ENCODE data around the gene PRKAG1.

The PRKAG1 gene

GRCh38 chr12:48995086-48995879, 23.3 kb downstream of the PRKAG1 start:
- peaks cover 19% of the 10 kb centered on the region for H3K4me1 ChIP-seq (ENCODE audit: insufficient read depth, low read length)

GRCh38 chr12:48994224-48995085, 24.1 kb downstream of the PRKAG1 start:
- Histone ChIP-seq H3K9me3 (ENCODE audit: control insufficient read depth, insufficient read depth, low read length) (no peaks in the 10 kb centered on the region), H3K9ac (ENCODE audit: low read depth, low read length) (peak overlapping the region; percentile 32; the same call in 1 of the 2 replicates), H3K4me1 (ENCODE audit: insufficient read depth, low read length) (peaks cover 19% of the 10 kb centered on the region), H3K36me3 (ENCODE audit: insufficient read depth, low read length) (no peaks in the 10 kb centered on the region)

More at GRCh38 chr12:48995086-48995879, 23.3 kb downstream of the PRKAG1 start:
- H3K9ac ChIP-seq (ENCODE audit: low read depth, low read length): peak overlapping the region; percentile 9; the same call in 1 of the 2 replicates
- no peaks in the 10 kb centered on the region for H3K9me3 ChIP-seq (ENCODE audit: control insufficient read depth, insufficient read depth, low read length)
- H3K36me3 ChIP-seq (ENCODE audit: insufficient read depth, low read length): no peaks in the 10 kb centered on the region

GRCh38 chr12:48993787-48994186, 24.8 kb downstream of the PRKAG1 start:
- peaks cover 19% of the 10 kb centered on the region for H3K4me1 ChIP-seq (ENCODE audit: insufficient read depth, low read length)
- H3K9ac ChIP-seq (ENCODE audit: low read depth, low read length): no peak overlapping the region
- no peaks in the 10 kb centered on the region for H3K9me3 ChIP-seq (ENCODE audit: control insufficient read depth, insufficient read depth, low read length)
- H3K36me3 ChIP-seq (ENCODE audit: insufficient read depth, low read length): no peaks in the 10 kb centered on the region

GRCh38 chr12:48991247-48992050, 27.1 kb downstream of the PRKAG1 start:
- H3K9me3 ChIP-seq (ENCODE audit: control insufficient read depth, insufficient read depth, low read length): no peaks in the 10 kb centered on the region
- peaks cover 19% of the 10 kb centered on the region for H3K4me1 ChIP-seq (ENCODE audit: insufficient read depth, low read length)
- H3K9ac ChIP-seq (ENCODE audit: low read depth, low read length): no peak overlapping the region
- no peaks in the 10 kb centered on the region for H3K36me3 ChIP-seq (ENCODE audit: insufficient read depth, low read length)

GRCh38 chr12:48990552-48990951, 28.0 kb downstream of the PRKAG1 start:
- Histone ChIP-seq H3K36me3 (ENCODE audit: insufficient read depth, low read length) (no peaks in the 10 kb centered on the region), H3K9ac (ENCODE audit: low read depth, low read length) (no peak overlapping the region), H3K4me1 (ENCODE audit: insufficient read depth, low read length) (peaks cover 19% of the 10 kb centered on the region), H3K9me3 (ENCODE audit: control insufficient read depth, insufficient read depth, low read length) (no peaks in the 10 kb centered on the region)

GRCh38 chr12:48988030-48988649, 30.4 kb downstream of the PRKAG1 start:
- no peaks in the 10 kb centered on the region for H3K9me3 ChIP-seq (ENCODE audit: control insufficient read depth, insufficient read depth, low read length)
- peaks cover 12% of the 10 kb centered on the region for H3K4me1 ChIP-seq (ENCODE audit: insufficient read depth, low read length)
- H3K36me3 ChIP-seq (ENCODE audit: insufficient read depth, low read length): no peaks in the 10 kb centered on the region
- H3K9ac ChIP-seq (ENCODE audit: low read depth, low read length): no peak overlapping the region

GRCh38 chr12:48986720-48987291, 31.8 kb downstream of the PRKAG1 start:
- H3K9me3 ChIP-seq (ENCODE audit: control insufficient read depth, insufficient read depth, low read length): no peaks in the 10 kb centered on the region
- H3K9ac ChIP-seq (ENCODE audit: low read depth, low read length): no peak overlapping the region
- H3K36me3 ChIP-seq (ENCODE audit: insufficient read depth, low read length): no peaks in the 10 kb centered on the region
- peaks cover 12% of the 10 kb centered on the region for H3K4me1 ChIP-seq (ENCODE audit: insufficient read depth, low read length)

- no peaks in the 10 kb centered on the region for H3K9me3 ChIP-seq (ENCODE audit: control insufficient read depth, insufficient read depth, low read length)
- no peaks in the 10 kb centered on the region for H3K36me3 ChIP-seq (ENCODE audit: insufficient read depth, low read length)
- no peak overlapping the region for H3K9ac ChIP-seq (ENCODE audit: low read depth, low read length)
- H3K4me1 ChIP-seq (ENCODE audit: insufficient read depth, low read length): peaks cover 5% of the 10 kb centered on the region; the same call in 1 of the 2 replicates
Observed at GRCh38 chr12:48985901-48986300, 32.7 kb downstream of the PRKAG1 start.

GRCh38 chr12:48985475-48985897, 33.1 kb downstream of the PRKAG1 start:
- Histone ChIP-seq H3K9me3 (ENCODE audit: control insufficient read depth, insufficient read depth, low read length) (no peaks in the 10 kb centered on the region), H3K4me1 (ENCODE audit: insufficient read depth, low read length) (peaks cover 1% of the 10 kb centered on the region; the same call in 1 of the 2 replicates), H3K9ac (ENCODE audit: low read depth, low read length) (no peak overlapping the region), H3K36me3 (ENCODE audit: insufficient read depth, low read length) (no peaks in the 10 kb centered on the region)

GRCh38 chr12:48982397-48983080, 36.0 kb downstream of the PRKAG1 start:
- H3K9ac ChIP-seq (ENCODE audit: low read depth, low read length): no peak overlapping the region
- H3K4me1 ChIP-seq (ENCODE audit: insufficient read depth, low read length): no peaks in the 10 kb centered on the region
- no peaks in the 10 kb centered on the region for H3K9me3 ChIP-seq (ENCODE audit: control insufficient read depth, insufficient read depth, low read length)
- H3K36me3 ChIP-seq (ENCODE audit: insufficient read depth, low read length): no peaks in the 10 kb centered on the region

- H3K9ac ChIP-seq (ENCODE audit: low read depth, low read length): peak overlapping the region; percentile 44; the same call in 1 of the 2 replicates
- no peaks in the 10 kb centered on the region for H3K9me3 ChIP-seq (ENCODE audit: control insufficient read depth, insufficient read depth, low read length)
- no peaks in the 10 kb centered on the region for H3K4me1 ChIP-seq (ENCODE audit: insufficient read depth, low read length)
- H3K36me3 ChIP-seq (ENCODE audit: insufficient read depth, low read length): no peaks in the 10 kb centered on the region
Observed at GRCh38 chr12:48981757-48982157, 36.8 kb downstream of the PRKAG1 start.

- H3K4me1 ChIP-seq (ENCODE audit: insufficient read depth, low read length): no peaks in the 10 kb centered on the region
- peak overlapping the region; percentile 44; the same call in 1 of the 2 replicates for H3K9ac ChIP-seq (ENCODE audit: low read depth, low read length)
Observed at GRCh38 chr12:48980953-48981756, 37.4 kb downstream of the PRKAG1 start.

More at GRCh38 chr12:48980953-48981756, 37.4 kb downstream of the PRKAG1 start:
- H3K9me3 ChIP-seq (ENCODE audit: control insufficient read depth, insufficient read depth, low read length): no peaks in the 10 kb centered on the region
- H3K36me3 ChIP-seq (ENCODE audit: insufficient read depth, low read length): no peaks in the 10 kb centered on the region

Data from ES-I3 (cell line).